GM18909 (cell line): ENCODE results near the gene EDEM3.

Experiments used
- ATAC-seq: cut with Tn5 transposase; IDR thresholded peaks from one replicate; pipeline ENCODE4 v1.9.1; 2021; ENCODE audit warnings: mild to moderate bottlenecking; ENCODE audit not compliant: unreplicated experiment, poor library complexity

The EDEM3 gene

GRCh38 chr1:184646824-184647223 lies 107.8 kb downstream of the EDEM3 start:
- no peak for ATAC-seq

GRCh38 chr1:184646178-184646701 lies 108.4 kb downstream of the EDEM3 start:
- no peak for ATAC-seq

GRCh38 chr1:184644771-184645170 lies 109.9 kb downstream of the EDEM3 start:
- ATAC-seq, result no peak

- ATAC-seq, result no peak
These were observed 111.0 kb downstream of the EDEM3 start for GRCh38 chr1:184643661-184644060.

- ATAC-seq, result no peak
These were observed 112.8 kb downstream of the EDEM3 start for GRCh38 chr1:184641894-184642293.

- no peak for ATAC-seq
These were observed 114.2 kb downstream of the EDEM3 start for GRCh38 chr1:184640505-184640904.
